ENCODE measurements around the gene PARL.
"Not testable (repeated sequence)": the region's sequence is repeated elsewhere in the genome, so short reads cannot be mapped to it uniquely, and the experiment has no call there.

The PARL gene

DNA sequence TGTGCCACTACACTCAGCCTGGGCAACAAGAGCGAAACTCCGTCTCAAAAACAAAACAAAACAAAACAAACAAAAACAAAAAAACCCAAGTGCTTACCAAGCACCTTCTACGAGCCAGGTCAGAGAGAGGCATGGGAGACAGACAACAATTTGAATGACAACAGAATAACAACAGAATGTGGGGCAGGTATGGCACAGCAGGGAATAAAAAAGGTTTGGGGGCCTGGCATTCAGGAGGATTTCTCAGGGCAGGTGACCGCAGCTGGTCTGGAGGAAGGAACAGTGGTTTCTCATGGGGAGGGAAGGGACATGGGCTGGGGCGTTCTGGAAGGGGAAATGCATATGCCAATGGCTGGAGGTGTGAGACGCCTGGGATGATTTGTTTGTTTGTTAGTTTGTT is 22.5 kb upstream of the PARL start:
- Histone ChIP-seq H3K27ac (no peak overlapping the region), H3K4me3 (no peak overlapping the region)

DNA sequence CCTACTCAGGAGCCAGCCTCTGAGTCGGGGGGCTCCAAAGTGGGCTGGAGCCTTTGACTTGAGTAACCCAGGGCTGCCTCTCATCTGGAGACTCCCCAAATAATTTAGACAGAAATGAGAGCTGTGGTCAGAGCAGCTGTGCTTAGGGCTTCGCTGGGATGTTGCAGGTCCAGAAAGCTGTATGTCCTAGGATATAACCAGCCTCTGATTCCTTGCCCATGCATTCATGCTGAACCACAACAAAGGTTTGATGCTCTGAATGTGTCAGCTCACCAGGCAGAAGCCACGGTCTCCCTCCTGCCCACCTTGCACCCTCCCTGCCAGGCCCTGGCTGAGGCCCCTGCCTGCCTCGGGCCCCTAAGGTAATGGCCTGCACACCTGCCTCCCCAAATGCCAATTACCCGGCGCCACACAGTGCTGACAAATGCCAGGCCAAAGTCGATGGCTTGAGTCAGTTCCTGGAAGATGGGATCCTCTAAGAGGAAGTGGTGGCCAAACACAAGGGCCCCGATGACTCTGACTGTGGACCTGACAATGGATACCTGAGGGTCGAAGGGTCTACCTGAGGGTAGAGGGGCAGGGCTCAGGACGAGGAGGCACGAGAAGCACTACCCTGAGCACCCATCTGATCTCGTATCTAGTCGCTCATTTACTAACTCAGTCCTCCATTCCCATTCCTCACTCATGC is 21.7 kb upstream of the PARL start:
- Histone ChIP-seq H3K27ac (no peak overlapping the region), H3K4me3 (no peak overlapping the region)

DNA sequence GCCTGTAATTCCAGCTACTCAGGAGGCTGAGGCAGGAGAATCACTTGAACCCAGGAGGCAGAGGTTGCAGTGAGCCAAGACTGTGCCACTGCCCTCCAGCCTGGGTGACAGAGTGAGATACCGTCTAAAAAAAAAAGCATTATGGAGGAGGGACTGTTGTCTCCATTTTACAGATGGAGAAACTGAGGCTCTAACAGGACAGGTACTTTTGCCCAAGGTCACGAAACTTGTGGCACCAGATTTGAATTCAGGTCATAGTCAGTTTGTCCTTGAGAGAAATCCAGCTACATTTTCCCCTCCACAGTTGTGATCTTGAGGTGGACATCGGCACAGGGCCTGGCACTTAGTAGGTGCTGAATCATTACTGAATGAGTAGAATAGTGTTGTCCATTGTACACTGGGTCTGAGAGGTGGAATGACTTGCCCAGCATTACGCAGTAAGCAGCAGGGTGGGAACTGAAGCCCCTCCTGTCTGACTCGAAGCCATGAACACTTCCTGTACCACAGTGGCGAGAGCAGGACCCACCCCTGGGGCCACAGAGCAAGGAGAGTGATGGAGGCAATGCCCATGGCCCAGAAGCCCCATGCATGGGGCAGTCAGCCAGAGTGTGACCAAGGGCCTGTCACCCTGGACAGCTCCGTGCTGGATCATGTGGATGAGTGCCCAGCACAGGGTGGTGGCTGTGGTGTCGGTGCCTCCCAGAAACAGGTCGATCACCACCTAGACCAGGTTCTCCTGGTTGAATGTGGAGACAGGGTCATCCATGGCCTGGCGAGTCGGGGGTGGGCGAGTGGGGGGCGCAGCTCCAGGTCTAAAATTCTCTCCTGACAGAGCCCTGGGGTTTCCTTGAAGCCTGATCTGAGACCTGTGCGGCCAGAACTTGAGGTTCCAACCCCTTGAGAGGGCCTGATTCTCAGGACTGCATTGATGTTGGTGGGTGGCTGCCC is 20.4 kb upstream of the PARL start:
- no peak overlapping the region for H3K4me3 ChIP-seq
- no peak overlapping the region for H3K27ac ChIP-seq

DNA sequence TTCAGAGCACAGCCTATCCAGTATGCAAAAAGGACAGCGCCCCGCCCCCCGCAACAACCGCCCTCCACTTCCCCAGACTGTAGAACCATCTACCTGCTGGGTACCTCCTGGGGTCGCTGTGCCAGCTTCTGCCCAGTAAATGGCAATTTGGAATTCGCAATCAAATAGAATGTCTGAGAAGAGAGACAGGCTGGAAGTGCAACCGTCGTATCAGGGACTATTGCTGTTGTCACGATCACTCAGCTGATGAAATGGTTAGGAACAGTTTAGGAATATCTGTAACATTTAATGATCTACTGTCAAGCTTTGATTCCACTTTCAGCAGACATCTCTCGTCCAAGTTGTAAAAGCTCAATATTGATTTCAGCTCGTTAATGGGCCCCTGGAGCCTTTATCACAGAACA is 13.3 kb upstream of the PARL start:
- Histone ChIP-seq H3K27ac (no peak overlapping the region), H3K4me3 (no peak overlapping the region)

DNA sequence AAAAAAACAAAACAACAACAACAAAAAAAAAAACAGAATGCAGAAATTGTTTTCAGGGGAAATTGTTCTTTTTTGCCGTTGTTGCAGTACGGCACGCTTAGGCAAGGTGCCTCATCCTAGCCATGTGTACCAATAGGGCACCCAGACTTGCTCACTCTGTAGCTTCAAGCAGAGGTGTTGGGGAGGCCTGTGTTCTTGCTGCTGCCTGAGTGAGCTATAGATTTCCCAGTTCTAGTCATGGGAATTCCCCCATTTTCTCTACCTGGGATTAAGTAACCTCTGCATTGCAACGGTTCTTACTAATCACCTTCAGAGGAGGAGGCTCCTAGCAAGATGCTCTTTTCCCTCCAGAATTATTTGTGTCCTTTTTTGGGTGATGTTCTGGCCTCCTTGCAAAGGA is 12.9 kb upstream of the PARL start:
- Histone ChIP-seq H3K27ac (no peak overlapping the region), H3K4me3 (no peak overlapping the region)

DNA sequence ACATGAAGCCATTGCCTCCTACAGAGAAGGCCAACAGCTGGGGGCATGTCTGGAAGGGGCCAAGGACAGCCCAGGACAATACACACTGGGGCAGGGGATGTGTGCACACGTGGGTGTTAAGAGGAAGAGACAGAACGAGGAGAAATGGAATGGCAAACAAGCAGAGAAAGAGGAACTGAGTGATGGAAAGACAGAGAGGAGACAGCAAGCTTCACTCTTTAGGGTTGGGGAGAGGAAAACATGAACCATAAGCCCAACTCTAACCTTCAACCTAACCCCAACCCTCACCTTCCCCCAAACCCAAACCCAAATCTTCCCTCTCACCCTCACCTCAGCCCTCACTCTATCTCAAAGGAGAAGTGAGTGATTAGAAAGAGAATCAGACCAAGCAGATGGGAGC is 11.9 kb upstream of the PARL start:
- H3K4me3 ChIP-seq, result no peak overlapping the region
- no peak overlapping the region for H3K27ac ChIP-seq

DNA sequence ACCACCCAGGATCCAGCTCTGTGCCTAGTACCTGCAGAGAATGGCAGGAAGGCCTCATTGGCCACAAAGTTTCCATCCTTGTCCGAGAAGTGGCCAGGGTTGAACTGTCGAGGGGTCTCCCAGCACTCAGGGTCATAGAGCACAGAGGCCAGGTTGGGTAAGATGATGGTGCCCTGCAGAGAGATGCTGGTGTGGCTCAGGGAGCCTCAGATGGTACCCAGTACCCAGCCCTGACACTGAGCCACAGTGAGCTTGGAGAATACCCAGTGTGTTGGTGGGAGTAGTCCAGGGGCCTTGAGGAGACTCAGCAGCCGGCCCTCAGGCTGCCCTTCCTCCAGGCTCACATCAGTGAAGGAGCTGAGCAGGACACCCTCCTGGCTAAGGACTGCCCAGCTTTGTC is 11.5 kb upstream of the PARL start:
- Histone ChIP-seq H3K4me3 (no peak overlapping the region), H3K27ac (no peak overlapping the region)

DNA sequence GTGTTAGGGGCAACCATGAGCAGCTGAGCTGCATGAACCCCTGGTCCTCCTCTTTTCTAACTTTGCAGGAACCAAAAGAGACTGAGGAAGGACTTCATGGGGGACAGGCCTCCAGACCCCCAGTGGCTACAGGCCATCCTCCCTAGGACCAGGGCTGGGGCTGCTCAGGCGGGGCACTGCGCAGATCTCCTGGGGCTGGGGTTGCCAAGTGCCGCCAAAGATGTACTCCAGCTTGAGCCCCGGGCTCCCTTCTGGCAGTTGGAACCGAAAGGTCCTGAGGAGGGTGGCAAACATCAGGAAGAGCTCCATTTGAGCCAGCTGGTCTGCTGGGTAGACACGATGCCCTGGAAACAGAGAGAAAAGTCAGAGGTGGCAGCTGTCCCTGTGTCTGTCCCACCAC is 11.1 kb upstream of the PARL start:
- no peak overlapping the region for H3K4me3 ChIP-seq
- no peak overlapping the region for H3K27ac ChIP-seq

DNA sequence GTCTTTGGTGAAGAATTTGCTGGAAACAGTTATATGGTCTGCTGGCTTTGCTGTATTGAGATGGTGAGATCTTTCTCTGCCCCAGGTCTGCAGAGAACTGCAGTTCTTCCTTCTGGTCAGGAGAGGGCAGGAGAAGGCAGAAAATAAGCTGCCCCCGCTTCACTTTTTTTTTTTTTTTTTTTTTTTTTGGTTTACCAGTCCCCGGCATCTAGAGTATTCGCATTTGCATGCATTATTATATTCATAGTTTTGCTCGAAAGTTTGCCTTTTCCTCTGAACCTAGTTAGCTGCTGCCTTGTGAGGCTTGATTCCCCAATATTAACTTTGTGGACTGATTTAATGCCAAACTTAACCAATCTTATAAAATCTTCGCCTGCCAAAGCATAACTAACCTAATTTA is 10.6 kb upstream of the PARL start:
- no peak overlapping the region for H3K4me3 ChIP-seq
- H3K27ac ChIP-seq, result no peak overlapping the region

DNA sequence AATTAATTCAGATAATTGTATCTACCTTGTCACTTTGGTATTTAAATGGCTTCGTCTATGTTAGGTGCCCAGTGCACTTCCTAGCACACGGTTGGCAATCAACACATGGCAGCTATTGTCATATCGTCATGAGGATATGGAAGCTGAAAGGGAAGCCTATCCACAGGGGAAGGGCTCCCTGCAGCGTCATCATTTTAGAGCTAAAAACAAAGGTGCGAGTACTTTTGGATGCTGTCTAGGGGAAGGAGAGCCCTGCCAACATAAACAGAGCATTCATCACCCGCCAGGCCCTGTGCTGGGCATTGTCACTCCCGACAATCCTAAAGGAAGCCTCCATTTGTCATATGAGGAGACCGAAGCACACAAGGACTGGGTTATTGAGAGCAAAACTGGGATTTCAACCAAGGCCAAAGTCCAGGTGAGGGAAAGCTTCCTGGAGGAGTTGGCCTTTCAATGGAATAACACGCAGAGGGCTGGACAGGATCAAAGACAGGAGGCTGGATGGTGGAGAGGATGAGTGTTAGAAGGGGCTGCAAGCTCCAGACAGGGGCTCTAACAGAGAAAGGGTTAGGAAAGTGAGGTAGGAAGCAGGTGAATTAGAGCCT is 8.0 kb upstream of the PARL start:
- H3K4me3 ChIP-seq, result no peak overlapping the region
- no peak overlapping the region for H3K27ac ChIP-seq

DNA sequence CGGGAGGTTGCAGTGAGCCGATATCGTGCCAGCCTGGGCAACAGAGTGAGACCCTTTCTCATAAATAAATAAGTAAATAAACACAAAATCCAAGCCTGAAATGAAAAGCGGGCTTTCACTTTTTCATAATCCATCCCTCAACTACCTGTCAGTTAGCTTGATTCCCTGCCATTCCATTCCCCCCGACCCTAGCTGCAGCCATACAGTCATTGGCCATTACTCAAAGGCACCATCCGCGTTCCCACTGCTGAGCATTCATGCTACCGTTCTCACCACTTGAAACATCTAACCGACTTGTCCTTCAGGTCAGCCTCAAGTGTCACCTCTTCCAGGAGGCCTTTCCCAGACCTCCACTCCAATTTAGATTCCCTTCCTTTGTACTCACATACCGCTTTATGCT is 1.1 kb upstream of the PARL start:
- Histone ChIP-seq H3K4me3 (peak overlapping the region in 1 of 7 experiments; percentile 86), H3K27ac (no peak overlapping the region)

DNA sequence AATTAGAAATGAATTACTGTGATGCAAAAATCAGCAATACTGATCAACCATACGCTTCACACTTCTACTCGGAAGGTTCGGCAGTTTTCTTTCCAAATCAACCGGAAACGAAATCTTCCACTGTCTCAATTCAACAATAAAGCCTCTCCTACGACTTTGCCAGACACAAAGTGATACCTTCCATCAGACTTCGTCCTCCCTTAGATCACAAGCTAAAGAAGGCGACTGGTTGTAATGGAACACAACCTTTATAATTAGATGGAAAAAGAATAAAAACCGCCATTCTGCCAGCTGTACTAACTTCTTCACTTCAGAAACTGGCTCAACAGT is 618 bp downstream of the PARL start:
- Histone ChIP-seq H3K4me3 (peak overlapping the region; percentile 82 to 99 (median 86)), H3K27ac (peak overlapping the region; percentile 78 to 95 (median 89))

DNA sequence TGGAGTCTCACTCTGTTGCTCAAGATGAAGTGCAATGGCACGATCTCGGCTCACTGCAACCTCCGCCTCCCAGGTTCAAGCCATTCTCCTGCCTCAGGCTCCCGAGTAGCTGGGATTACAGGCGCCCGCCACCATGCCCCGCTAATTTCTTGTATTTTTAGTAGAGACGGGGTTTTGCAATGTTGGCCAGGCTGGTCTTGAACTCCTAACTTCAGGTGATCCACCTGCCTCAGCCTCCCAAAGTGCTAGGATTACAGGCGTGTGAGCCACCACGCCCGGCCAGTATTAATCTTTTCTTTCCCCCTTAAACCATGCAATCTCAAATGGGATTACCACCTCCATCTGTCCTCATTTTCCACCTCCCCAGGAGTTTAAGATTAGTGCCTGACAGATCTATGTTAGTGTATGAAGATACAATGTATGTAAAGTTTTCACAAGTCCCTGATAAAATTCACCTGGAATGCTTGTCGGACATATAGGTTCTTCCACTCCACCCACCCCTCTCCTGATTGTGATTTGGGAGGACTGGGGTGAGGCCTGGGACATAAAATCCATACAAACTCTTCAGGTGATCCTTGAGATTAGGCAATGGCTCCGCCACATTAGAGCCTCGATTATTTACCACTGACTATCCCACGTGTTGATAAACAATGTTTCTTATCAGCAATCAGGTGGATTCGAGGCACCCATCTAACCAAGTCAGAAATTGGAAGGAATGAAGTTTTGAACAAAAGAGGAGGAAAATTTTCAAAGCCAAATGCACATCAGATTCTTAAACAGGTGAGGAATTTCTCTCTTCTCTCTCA is 1.2 kb downstream of the PARL start:
- peak overlapping the region in 15 of 21 experiments; percentile 83 to 95 (median 89) for H3K27ac ChIP-seq
- peak overlapping the region; percentile 82 to 99 (median 86) for H3K4me3 ChIP-seq

DNA sequence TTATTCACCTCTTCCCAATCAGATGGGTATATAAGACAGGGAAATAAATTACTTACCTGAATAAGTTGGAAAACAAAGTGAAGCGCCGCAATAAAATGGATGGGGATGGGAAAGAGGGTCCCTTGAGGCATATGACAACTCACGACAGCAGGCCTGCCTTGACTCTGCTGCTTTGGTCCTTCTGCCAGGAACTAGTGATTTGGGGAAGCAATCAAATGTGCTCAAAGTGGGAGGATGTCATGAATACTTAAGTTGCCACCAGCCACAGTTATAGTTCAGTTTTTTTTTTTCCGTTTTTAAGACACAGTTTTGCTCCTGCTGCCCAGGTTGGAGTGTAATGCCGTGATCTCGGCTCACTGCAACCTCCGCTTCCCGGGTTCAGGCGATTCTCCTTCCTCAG is 4.6 kb downstream of the PARL start:
- no peak overlapping the region for H3K4me3 ChIP-seq
- no peak overlapping the region for H3K27ac ChIP-seq

DNA sequence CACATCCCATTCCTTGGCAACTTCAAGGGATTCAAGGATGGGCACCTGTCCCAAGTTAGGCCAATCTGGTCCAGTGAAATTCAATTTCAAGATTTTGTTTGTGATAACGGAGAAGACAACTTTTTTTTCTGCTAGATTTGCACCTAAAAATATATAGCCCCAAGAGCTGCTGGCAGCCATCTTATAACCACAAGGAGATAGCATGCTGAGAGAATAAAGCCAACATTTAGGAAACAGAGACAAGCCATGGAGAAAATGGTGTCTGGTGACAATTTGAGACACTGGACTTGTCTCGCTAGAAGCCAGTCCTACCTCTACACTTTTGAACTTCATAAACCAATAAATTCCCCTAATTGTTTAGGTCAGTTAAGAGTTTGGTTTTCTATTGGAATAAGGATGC is 5.4 kb downstream of the PARL start:
- peak overlapping the region in 1 of 21 experiments; percentile 70 for H3K27ac ChIP-seq
- H3K4me3 ChIP-seq, result no peak overlapping the region

DNA sequence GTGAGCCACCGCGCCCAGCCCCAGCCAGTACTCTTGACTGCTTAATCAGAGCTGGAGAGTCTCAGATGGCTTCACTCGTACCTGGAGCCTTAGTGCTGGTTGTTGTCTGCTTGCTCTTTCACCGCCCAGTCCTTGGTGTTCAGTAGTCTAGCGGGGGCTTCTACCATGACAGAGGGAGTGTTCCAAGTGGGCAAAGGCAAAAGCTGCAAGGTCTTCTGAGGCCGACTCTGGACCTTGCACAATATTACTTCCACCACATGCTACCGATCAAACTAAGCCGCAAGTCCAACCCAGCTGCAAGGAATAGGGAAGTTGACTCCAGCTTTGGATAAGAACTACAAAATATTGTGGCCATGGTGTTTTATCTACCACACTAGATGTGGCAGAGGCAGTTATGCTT is 6.6 kb downstream of the PARL start:
- Histone ChIP-seq H3K4me3 (no peak overlapping the region), H3K27ac (peak overlapping the region in 7 of 21 experiments; percentile 26 to 70 (median 40))

DNA sequence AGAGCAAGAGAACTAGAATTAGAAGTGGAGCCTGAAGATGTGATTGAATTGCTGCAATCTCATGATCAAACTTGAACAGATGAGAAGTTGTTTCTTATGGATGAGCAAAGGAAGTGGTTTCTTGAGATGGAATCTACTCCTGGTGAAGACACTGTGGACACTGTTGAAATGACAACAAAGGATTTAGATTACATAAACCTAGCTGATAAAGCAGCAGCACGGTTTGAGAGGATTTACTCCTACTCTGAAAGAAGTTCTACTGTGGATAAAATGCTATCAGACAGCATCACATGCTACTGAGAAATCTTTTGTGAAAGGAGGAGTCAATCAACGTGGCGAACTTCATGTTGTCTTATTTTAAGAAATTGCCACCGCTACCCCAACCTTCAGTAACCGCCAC is 7.5 kb downstream of the PARL start:
- H3K4me3 ChIP-seq, result not testable (repeated sequence)

DNA sequence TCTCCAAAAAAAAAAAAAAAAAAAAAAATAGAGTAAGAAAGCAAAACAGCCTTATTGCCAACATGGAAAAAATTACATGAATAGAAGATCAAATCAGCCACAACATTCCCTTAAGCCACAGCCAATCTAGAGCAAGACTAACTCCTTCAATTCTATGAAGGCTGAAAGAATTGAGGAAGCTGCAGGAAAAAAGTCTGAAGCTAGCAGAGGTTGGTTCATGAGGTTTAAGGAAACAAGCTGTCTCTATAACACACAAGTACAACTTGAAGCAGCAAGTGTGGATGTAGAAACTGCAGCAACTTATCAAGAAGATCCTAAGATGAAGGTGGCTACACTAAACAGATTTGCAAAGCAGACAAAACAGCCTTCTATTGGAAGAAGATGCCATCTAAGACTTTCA is 9.3 kb downstream of the PARL start:
- no peak overlapping the region for H3K4me3 ChIP-seq
- H3K27ac ChIP-seq, result peak overlapping the region in 1 of 21 experiments; percentile 19

More for the DNA sequence above, 7.5 kb downstream of the PARL start:
- H3K27ac ChIP-seq, result peak overlapping the region in 5 of 21 experiments; percentile 16 to 70 (median 34)

DNA sequence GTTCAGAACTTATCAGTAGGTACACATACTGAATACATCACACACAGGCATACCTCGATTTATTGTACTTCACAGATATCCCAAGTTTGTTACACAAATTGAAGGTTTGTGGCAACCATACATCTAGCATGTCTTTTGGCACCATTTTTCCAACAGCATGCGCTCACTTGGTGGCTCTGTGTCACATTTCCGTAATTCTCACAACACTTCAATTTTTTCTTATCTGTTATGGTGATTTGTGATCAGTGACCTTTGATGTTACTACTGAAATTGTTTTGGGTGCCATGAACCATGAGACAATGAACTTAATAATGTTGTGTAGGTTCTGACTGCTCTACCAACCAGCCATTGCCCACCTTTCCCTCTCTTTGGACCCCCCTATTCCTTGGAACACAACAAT is 10.8 kb downstream of the PARL start:
- Histone ChIP-seq H3K4me3 (no peak overlapping the region), H3K27ac (no peak overlapping the region)

DNA sequence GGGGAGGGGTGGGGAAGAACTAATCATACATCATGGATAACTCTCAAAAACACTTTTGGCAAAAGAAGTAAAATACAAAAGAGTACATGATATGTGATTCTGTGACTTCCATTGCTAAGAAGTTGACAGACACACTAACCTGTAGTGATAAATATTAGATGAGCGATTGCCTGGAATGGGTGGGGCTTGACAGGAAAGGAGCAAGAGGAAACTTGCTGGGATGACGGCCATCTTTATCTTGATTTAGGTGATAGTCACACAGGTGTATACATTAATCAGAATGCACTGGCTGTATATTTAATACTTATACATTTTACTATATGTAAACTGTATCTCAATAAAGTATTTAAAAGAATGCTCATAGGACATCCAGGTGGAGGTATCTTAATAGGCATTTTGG is 13.1 kb downstream of the PARL start:
- H3K27ac ChIP-seq, result peak overlapping the region in 1 of 21 experiments; percentile 16
- H3K4me3 ChIP-seq, result no peak overlapping the region
